Stimulated activated CD8-positive, alpha-beta memory T cell treated with anti-CD3 and anti-CD28 coated beads, Interleukin-2, amount 100 ng/mL, for 1 hour (primary cell): ENCODE data around the gene SFRP4.

Experiments
- DNase-seq, 2 donors: peaks; one replicate each; pipeline ENCODE4 v3.0.0-alpha.2; 2020; ENCODE audit warnings: low read depth in 2 of 2

SFRP4 gene

DNA sequence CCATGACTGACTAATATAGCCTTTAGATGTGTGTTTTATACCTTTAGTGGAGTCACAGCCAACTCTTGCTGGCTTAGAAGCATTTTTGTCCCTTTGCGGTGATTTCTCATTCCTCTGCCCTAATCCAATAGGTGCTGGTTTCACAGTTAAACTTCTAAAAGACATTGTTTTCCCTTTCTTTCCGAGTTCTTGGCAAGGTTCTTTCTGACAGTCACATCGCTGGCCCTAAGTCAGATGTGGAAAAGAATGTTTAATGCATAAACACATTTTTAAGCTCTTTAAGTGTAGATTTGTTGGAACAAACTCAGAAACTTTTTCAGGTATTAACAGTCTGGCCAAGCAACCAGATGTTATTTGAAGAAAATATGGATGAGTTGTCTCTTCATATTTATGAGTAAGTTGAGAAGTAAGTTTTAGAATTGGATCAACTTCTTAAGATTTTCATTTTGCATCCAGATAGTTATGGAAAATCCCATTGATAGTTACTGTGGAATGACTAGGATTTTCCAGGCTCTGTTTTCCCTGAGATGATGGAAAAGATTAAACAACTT lies 7.9 kb upstream of the SFRP4 start:
- no peak for DNase-seq

GRCh38 chr7:37923996-37924395 lies 7.4 kb upstream of the SFRP4 start:
- no peak for DNase-seq

DNA sequence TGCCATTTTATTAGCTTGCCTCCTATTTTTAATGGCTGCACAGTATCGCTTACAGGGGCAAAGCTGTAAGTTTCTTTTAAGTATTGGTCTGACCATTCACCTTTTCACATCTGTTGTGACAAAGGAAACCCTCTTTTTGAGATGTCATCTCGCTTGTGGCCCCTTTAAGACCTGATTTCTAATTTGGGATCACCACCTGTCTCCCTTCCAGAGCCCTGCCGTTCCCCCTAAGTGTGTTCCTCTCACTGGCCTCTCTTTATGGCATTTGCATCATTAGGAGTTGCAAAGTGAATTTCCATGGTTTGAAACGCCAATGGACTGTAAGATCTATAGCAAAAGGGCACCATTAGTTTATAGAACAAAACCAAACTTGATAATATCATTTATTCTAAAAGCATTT lies 5.3 kb upstream of the SFRP4 start:
- DNase-seq, result no peak

- DNase-seq, result no peak
These were observed 4.5 kb upstream of the SFRP4 start for GRCh38 chr7:37920849-37921805.

- no peak for DNase-seq
These were observed 3.8 kb upstream of the SFRP4 start, which contains the start of gene EPDR1 for GRCh38 chr7:37920305-37920848. TSS of gene EPDR1 (plus strand) at chr7:37920640. CDS start at chr7:37920940, 300 bp downstream.

DNA sequence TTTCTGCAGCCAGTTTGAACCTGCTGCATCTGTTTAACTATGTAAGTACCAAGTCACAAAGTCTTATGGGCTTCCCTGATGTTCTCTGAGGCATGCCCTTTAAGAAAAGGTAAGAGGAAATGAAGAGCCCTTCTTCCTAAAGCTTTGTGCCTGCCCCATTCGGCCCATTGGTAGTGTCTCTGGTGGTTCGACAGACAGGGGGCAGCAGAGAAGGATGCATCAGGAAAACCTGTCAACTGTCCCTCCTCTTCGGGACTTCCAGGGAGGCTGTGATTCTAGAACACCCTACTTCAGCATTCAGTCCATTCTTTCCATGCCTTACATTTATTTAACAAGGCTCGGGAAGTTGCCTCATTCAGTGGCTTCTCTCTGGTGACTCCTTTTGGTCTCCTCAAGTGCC lies 1.9 kb upstream of the SFRP4 start:
- DNase-seq, result no peak

- DNase-seq, result no peak
These were observed 472 bp downstream of the SFRP4 start for GRCh38 chr7:37916017-37916672.

DNA sequence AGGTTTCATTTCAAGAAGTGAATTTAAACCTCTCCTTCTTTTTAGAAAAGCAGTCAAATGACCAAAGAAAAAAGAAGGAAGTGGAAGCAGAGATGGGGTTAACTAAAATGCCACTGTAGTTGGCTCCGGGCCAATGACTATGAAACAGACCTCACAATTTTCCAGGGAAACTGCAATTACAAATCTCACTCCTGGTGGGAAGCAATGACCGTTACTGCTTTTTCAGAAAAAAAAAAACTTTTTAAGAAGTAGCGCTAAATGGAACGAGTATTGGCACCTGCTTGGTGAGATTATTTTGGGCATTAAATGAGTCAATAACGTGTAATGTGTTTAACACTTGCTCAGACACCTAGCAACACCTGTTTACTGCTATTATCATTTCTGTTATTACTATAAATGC lies 1.2 kb downstream of the SFRP4 start:
- no peak for DNase-seq

DNA sequence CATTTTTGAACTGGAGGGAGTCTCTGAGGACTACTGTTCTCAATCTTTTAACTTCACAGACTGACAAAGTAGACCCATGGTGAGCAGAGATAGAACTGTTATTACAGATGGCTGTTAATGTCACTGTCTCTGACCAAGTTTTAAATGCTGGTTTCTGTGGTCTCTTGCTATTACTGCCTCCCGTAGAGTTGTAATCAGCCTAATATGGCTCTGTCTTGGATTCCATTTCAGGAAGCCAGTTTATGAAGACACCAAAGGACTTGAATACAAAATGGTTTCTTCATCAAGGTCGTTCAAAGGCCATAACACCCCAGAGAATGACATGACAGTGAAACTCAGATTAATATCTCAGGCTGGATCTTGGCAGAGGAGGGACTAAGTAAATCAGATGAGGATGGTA lies 3.9 kb downstream of the SFRP4 start:
- no peak for DNase-seq

DNA sequence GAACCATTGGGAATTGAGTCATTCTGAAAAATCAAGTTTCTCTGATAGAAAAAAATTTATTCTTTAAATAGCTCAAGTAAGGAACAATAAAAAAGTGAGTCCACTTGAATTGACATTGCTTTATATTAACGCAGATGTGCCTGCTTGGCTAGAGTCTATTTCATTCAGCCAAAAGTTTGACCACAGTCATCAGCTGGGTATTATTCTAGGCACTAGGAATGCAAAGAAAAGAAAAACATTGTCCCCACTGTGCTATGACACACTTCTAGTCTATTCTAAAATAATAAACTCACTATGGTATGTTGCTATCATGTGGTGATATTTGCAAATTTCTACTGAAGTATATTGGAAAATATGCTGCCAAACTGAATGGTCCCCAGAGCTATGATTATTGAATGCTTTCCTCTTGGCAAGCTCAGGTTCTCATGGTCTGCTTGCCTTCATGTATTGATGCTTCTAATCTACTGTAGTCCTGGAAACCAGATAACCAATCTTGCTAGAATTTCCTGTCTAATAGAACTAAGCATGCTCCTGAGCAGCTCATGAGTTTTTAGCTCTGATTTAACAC lies 8.3 kb downstream of the SFRP4 start:
- DNase-seq, result no peak

GRCh38 chr7:37901890-37902524 lies 14.6 kb downstream of the SFRP4 start:
- no peak for DNase-seq

DNA sequence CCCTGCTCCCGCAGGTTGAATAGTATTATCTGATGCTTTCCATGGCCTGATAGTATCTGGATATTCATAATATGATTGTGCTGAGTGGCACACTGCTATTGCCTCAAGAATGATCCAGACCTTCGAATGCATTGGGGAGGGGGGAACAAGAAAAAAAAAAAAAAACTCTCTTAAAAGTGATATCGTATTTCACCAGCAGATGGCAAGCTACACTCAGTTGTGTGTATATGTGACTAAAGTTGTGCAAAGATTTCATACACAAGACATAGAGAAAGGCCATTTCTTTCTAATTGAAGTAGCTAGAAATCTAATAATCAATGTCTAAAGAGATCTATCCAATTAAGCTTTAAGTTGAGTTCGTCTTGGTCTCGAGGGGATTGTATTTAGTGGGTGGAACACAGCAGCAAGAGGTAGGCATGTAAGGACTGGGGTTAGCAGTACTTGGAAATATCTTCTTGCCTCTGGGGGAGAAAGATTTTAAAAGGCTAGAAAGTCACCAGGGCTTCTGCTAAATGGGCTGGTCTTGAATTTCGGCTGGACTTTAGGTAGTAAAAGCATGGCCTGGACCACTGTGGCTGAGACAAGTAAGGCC lies 15.3 kb downstream of the SFRP4 start:
- no peak for DNase-seq

DNA sequence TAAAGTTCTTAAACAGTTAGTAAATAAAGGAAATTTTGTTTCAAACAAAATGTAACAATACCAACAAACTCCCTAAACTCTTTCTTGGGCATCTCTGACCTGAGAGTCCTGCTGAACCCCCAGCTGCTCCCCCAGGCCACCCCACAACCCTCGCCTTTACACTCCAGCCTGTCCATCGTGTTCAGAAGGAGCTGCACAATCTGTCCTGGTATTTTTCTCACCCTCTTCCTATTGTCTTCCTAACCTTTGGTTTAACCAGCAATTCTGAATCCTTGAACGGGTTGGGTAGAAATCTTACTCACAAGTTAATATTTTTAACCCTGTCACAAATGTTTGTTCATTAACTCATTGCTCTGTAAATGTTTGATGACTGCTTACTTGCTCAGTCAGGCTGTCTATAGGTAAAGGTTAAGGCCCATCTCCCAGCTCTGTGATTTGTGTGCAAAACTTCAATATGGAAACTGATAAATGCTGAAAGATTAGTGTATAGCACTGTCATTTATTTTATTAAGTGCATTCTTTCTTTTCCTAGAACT lies 16.8 kb downstream of the SFRP4 start:
- no peak for DNase-seq

GRCh38 chr7:37894671-37895070 lies 21.9 kb downstream of the SFRP4 start:
- DNase-seq, result no peak

DNA sequence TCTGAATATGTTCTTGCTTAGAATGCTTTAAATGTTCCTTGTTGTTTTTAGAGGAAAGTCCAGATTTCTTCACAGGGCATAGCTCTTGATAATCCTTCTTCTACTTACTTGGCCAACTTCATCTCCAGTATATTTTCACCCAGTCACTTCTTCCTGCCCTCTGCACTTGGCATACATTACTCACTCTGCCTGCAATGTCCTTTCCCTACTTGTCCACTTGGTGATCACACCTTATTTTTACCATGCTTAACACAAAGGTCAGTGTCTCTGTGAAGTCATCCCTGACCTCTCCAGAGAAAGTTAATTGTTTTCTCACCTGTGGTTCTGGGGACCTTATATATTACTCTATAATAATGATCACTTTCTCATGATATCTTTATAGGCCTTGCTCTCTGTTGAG lies 23.3 kb downstream of the SFRP4 start:
- no peak for DNase-seq

DNA sequence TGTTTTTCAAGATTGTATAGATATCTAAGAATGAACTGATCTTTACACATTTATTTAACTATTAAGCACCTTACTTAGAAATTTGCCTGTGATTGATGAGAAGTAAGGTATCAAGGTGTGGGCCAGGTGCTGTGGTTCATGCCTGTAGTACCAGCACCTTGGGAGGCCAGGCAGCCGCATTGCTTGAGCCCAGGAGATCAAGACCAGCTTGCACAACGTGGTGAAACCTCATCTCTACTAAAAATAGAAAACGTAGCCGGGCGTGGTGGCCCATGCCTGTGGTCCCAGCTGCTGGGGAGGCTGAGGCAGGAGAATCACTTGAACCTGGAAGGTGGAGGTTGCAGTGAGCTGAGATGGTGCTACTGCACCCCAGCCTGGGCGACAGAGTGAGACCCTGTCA lies 34.5 kb downstream of the SFRP4 start:
- DNase-seq, result no peak
